Breast epithelium (tissue), 3 donors: ENCODE results near the gene AMZ2.

Experiments
- POLR2AphosphoS5 ChIP-seq, 3 donors: sonication (generic); formaldehyde crosslinking; IDR thresholded peaks; one replicate each; pipeline ENCODE4 v1.6.1; 2017; ENCODE audit warnings: antibody characterized with exemption in 3 of 3
- TF ChIP-seq, protein P1 (sequence below), 3 donors: fragments of 450-650 bp; IDR thresholded peaks; one replicate each; pipeline ENCODE4 v1.5.1; 2016 to 2017; ENCODE audit warnings: antibody characterized with exemption in 3 of 3, mild to moderate bottlenecking in 3 of 3, moderate library complexity in 3 of 3

DNA sequence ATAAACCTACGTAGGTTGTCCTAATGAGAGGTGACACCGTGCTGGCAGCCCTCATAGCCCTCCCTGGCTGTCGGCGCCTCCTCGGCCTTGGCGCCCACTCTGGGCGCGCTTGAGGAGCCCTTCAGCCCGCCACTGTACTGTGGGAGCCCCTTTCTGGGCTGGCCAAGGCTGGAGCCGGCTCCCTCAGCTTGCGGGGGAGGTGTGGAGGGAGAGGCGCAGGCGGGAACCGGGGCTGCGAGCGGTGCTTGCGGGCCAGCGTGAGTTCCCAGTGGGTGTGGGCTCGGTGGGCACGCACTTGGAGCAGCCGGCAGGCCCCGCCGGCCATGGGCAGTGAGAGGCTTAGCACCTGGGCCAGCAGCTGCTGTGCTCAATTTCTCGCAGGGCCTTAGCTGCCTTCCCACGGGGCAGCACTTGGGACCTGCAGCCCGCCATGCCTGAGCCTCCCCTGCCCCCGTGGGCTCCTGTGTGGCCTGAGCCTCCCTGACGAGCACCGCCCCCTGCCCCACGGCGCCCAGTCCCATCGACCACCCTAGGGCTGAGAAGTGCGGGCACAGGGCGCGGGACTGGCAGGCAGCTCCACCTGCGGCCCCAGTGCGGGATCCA is 40.1 kb upstream of the AMZ2 start:
- TF ChIP-seq, protein P1, sequence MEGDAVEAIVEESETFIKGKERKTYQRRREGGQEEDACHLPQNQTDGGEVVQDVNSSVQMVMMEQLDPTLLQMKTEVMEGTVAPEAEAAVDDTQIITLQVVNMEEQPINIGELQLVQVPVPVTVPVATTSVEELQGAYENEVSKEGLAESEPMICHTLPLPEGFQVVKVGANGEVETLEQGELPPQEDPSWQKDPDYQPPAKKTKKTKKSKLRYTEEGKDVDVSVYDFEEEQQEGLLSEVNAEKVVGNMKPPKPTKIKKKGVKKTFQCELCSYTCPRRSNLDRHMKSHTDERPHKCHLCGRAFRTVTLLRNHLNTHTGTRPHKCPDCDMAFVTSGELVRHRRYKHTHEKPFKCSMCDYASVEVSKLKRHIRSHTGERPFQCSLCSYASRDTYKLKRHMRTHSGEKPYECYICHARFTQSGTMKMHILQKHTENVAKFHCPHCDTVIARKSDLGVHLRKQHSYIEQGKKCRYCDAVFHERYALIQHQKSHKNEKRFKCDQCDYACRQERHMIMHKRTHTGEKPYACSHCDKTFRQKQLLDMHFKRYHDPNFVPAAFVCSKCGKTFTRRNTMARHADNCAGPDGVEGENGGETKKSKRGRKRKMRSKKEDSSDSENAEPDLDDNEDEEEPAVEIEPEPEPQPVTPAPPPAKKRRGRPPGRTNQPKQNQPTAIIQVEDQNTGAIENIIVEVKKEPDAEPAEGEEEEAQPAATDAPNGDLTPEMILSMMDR (IDR thresholded peaks at IDR 0.05): no peak
- no peak for TF ChIP-seq POLR2AphosphoS5 (IDR thresholded peaks at IDR 0.05)
